Osteoblast (primary cell): ENCODE measurements around the gene LIN52. TPM values are rescaled to one million over a fixed set of nuclear protein-coding genes. Genes with fewer than 3 reads are reported as not detected.

Experiments
- DNase-seq: peaks from one replicate; pipeline ENCODE4 v3.0.0; 2011; ENCODE audit warnings: low spot score, mixed read lengths; ENCODE audit not compliant: insufficient read length; ENCODE audit errors: missing footprints
- H2AFZ ChIP-seq: 2 replicates; pipeline ENCODE4 v1.6.0; 2011; ENCODE audit warnings: mild to moderate bottlenecking, low read length
- H3K27ac ChIP-seq: 2 replicates; pipeline ENCODE4 v1.5.1; 2011; ENCODE audit warnings: mild to moderate bottlenecking, low read depth, low read length, moderate library complexity
- H3K27me3 ChIP-seq: 2 replicates; pipeline ENCODE4 v1.6.0; 2012; ENCODE audit warnings: mild to moderate bottlenecking, control low read depth, inconsistent platforms, low read length, moderate library complexity; ENCODE audit not compliant: insufficient read depth
- H3K36me3 ChIP-seq: 2 replicates; pipeline ENCODE4 v1.5.1; 2011; ENCODE audit warnings: mild to moderate bottlenecking, low read length, control low read depth, moderate library complexity; ENCODE audit not compliant: insufficient read depth
- H3K4me1 ChIP-seq: 2 replicates; pipeline ENCODE4 v1.5.1; 2011; ENCODE audit warnings: mild to moderate bottlenecking, low read length, control low read depth, moderate library complexity; ENCODE audit not compliant: insufficient read depth
- H3K4me2 ChIP-seq: 2 replicates; pipeline ENCODE4 v1.6.0; 2011; ENCODE audit warnings: mild to moderate bottlenecking, low read length; ENCODE audit not compliant: insufficient read depth
- H3K4me3 ChIP-seq: fragments of 200-600 bp; sonication (generic); 3 replicates; pipeline ENCODE4 v1.5.1; 2012; ENCODE audit warnings: mild to moderate bottlenecking, low read length, inconsistent platforms; ENCODE audit not compliant: insufficient read depth
- H3K79me2 ChIP-seq: 2 replicates; pipeline ENCODE4 v1.6.0; 2012; ENCODE audit warnings: mild to moderate bottlenecking, low read length, control low read depth, inconsistent platforms; ENCODE audit not compliant: insufficient read depth
- H3K9me3 ChIP-seq: 2 replicates; pipeline ENCODE4 v1.5.1; 2011; ENCODE audit warnings: low read depth, low read length, control low read depth
- H4K20me1 ChIP-seq: 2 replicates; pipeline ENCODE4 v1.6.0; 2012; ENCODE audit warnings: mild to moderate bottlenecking, low read length, control low read depth; ENCODE audit not compliant: insufficient read depth
- CTCF ChIP-seq: IDR thresholded peaks from 2 replicates; pipeline ENCODE4 v1.5.1; 2011; ENCODE audit warnings: mild to moderate bottlenecking, low read depth, low read length, moderate library complexity; ENCODE audit errors: extremely low read depth
- total RNA-seq: library from RNA; depleted of rRNA; stranded (reverse); fragments of >200 nt; gene quantifications from 2 replicates; pipeline ENCODE4 v1.2.3, GENCODE V29; 2012

The LIN52 gene
- total RNA-seq, 1 donor, result 6.9 TPM

DNA sequence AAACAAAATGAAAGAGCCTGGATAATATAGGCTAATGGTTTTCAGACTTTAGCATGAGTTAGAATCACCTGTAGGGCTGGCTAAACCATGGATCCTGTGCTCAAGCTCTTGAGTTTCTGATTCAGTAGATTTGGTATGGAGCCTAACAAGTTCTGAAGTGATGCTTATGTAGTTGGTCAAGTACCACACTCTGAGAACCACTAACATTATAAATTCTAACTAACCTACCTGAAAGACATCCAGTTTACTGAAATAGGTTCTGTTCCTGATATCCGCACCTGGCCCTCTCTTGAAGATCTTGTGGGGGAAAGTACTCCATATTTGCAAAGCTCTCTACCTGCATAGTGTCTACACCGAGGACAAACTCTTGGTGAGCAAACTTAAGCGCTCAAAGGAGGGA is 95.1 kb downstream of the LIN52 start:
- DNase-seq, result peak; percentile 19
- Histone ChIP-seq H3K36me3 (no peaks in the 10 kb centered on the region), H3K27ac (no peak overlapping the region), H3K79me2 (no peaks in the 10 kb centered on the region), H3K4me2 (no peak overlapping the region), H3K4me3 (no peak overlapping the region), H3K9me3 (no peaks in the 10 kb centered on the region), H3K4me1 (no peaks in the 10 kb centered on the region), H3K27me3 (no peaks in the 10 kb centered on the region), H2AFZ (no peak overlapping the region), H4K20me1 (no peaks in the 10 kb centered on the region)
- no peak for TF ChIP-seq CTCF

DNA sequence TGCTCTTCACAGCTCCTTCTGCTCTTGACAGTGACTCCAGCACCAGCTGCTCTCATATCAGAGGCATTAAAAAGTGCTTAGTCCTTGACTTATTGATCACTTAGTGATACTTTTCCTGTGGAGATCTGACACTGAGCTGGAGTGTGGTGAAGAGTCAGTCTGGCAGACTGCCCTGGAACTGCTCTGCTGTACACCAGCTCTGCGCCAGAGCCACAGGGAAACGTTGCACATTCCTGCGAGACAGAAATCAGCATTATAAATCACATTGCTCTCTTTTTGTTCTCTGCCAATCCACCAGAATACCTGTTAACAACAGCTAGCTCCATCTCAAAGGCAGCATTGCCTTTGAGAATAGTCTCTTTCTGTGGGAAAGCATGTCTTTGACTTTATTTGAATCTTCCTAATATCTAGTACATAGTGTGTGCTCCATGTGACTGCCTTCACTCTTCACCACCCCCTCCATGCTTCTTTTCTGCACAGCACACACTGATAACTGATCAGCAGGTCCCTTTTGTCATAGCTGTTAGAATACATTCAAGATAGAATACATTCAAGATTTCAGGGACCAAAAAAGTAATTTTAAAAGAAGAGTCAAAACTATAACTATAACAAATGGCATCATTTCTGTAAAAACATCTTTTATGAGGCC is 106.3 kb downstream of the LIN52 start:
- Histone ChIP-seq H3K4me3 (no peak overlapping the region), H3K9me3 (no peaks in the 10 kb centered on the region), H3K36me3 (no peaks in the 10 kb centered on the region), H3K4me1 (no peaks in the 10 kb centered on the region), H3K4me2 (no peak overlapping the region), H3K27me3 (no peaks in the 10 kb centered on the region), H3K27ac (no peak overlapping the region), H4K20me1 (no peaks in the 10 kb centered on the region), H3K79me2 (no peaks in the 10 kb centered on the region), H2AFZ (no peak overlapping the region)
- no peak for DNase-seq
- TF ChIP-seq CTCF, result no peak

DNA sequence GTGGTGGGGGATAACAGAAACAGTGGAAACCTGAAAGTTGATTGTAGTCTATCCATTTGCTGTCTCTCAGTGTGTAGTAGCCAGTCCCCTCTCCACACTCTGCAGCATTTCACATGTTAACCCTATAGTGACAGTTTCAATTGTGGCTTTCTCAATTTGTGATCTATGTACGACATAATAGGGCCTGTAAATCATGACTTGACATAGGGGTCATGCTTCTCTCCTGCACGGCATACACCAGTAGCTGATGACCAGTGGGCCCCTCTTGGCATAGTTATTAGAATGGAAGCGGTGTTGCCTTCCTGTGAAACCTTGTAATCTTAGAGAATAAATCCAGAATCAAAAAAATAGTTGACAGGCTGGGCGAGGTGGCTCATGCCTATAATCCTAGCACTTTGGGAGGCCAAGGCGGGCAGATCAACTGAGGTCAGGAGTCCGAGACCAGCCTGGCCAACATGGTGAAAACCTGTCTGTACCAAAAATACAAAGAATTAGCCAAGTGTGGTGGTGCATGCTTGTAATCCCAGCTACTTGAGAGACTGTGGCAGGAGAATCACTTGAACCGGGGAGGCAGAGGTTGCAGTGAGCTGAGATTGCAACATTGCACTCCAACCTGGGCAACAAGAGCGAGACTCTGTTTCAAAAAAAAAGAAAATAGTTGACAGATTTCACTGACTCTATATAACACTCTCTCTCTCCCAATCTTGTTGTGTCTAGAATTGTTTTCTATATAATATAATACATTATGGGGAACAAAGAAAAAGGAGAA is 109.9 kb downstream of the LIN52 start:
- DNase-seq, result no peak
- TF ChIP-seq CTCF, result no peak

DNA sequence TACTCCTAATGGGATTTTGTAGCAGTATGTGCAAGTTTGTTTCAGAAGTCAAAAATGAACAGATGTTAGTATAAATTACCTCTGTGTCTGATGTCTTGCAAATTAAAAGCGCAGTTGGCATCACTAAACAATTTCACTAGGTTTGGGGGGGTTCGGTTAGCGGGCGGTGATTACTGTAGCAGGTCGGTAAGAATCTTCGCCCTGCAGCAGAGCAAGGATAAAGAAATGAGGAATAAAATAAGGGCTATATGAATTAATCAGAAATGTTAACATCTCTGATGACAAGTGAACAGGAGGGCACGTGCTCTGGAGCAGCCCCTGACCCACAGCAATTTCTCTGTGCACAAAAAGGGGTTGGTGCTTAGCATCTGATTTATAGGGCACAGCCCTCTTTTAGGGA is 110.9 kb downstream of the LIN52 start:
- Histone ChIP-seq H3K4me1 (no peaks in the 10 kb centered on the region), H3K79me2 (no peaks in the 10 kb centered on the region), H4K20me1 (peaks cover 3% of the 10 kb centered on the region), H3K27me3 (no peaks in the 10 kb centered on the region), H3K4me3 (no peak overlapping the region), H2AFZ (no peak overlapping the region), H3K9me3 (no peaks in the 10 kb centered on the region), H3K27ac (no peak overlapping the region), H3K4me2 (no peak overlapping the region), H3K36me3 (peaks cover 3% of the 10 kb centered on the region)
- TF ChIP-seq CTCF, result no peak
- DNase-seq, result no peak

More for the DNA sequence above, 109.9 kb downstream of the LIN52 start:
- H4K20me1 ChIP-seq, result peaks cover 3% of the 10 kb centered on the region
- H3K4me2 ChIP-seq, result no peak overlapping the region
- no peak overlapping the region for H3K27ac ChIP-seq
- no peak overlapping the region for H3K4me3 ChIP-seq
- H3K27me3 ChIP-seq, result no peaks in the 10 kb centered on the region
- peaks cover 3% of the 10 kb centered on the region for H3K36me3 ChIP-seq
- no peak overlapping the region for H2AFZ ChIP-seq
- no peaks in the 10 kb centered on the region for H3K4me1 ChIP-seq
- H3K9me3 ChIP-seq, result no peaks in the 10 kb centered on the region
- no peaks in the 10 kb centered on the region for H3K79me2 ChIP-seq
